ENCODE results near the gene GRXCR1. TPM values are rescaled to one million over a fixed set of nuclear protein-coding genes. Genes with fewer than 3 reads are reported as not detected.

GRXCR1 gene
- total RNA-seq, 4 donors from 2014 or later, result not detected

- DNase-seq (ENCODE audit: low spot score in 2 of 2), result peak in 1 of 2 donors; percentile 51
- intact Hi-C loops (cut with DNase I; ENCODE audit: low total_unique reads), result loop anchor here (5.0 kb wide), 1 partner anchor 298 kb away; no protein-coding TSS in a partner anchor
- no peak overlapping the region for H3K4me3 ChIP-seq (ENCODE audit: low read depth, poor library complexity, severe bottlenecking)
- no peak for TF ChIP-seq POLR2A (IDR thresholded peaks at IDR 0.05)
- peak in 1 of 3 donors; percentile 37 for TF ChIP-seq CTCF (IDR thresholded peaks at IDR 0.05)
- WGBS, 2 donors, result 9 to 12% methylated on average over 3 of the region's 3 CpGs
Measured at GRCh38 chr4:42865572-42866189, 26.8 kb upstream of the GRXCR1 start.

GRCh38 chr4:42871261-42871660 lies 21.3 kb upstream of the GRXCR1 start:
- intact Hi-C loops (cut with DNase I; ENCODE audit: low total_unique reads), result no loop called here
- no peak for DNase-seq (ENCODE audit: low spot score in 2 of 2)
- TF ChIP-seq POLR2A (IDR thresholded peaks at IDR 0.05) (no peak), CTCF (IDR thresholded peaks at IDR 0.05) (no peak)
- H3K4me3 ChIP-seq (ENCODE audit: low read depth, poor library complexity, severe bottlenecking), result no peak overlapping the region
- 27 to 38% methylated on average over 5 of the region's 5 CpGs for WGBS, 2 donors

- TF ChIP-seq CTCF (IDR thresholded peaks at IDR 0.05) (no peak), POLR2A (IDR thresholded peaks at IDR 0.05) (no peak)
- 10 to 14% methylated on average over 2 of the region's 2 CpGs for WGBS, 2 donors
- intact Hi-C loops (cut with DNase I; ENCODE audit: low total_unique reads), result no loop called here
- no peak overlapping the region for H3K4me3 ChIP-seq (ENCODE audit: low read depth, poor library complexity, severe bottlenecking)
- DNase-seq (ENCODE audit: low spot score in 2 of 2), result no peak
Measured at GRCh38 chr4:42871671-42872290, 20.7 kb upstream of the GRXCR1 start.

- intact Hi-C loops (cut with DNase I; ENCODE audit: low total_unique reads), result no loop called here
- WGBS, 2 donors, result 38 to 55% methylated on average over 3 of the region's 3 CpGs
- TF ChIP-seq POLR2A (IDR thresholded peaks at IDR 0.05), result no peak
- no peak for TF ChIP-seq CTCF (IDR thresholded peaks at IDR 0.05)
- no peak for DNase-seq (ENCODE audit: low spot score in 2 of 2)
- no peak overlapping the region for H3K4me3 ChIP-seq (ENCODE audit: low read depth, poor library complexity, severe bottlenecking)
Measured at GRCh38 chr4:42878863-42879262, 13.7 kb upstream of the GRXCR1 start.

GRCh38 chr4:42881253-42881652 lies 11.3 kb upstream of the GRXCR1 start:
- DNase-seq (ENCODE audit: low spot score in 2 of 2), result no peak
- WGBS, 2 donors, result 33 to 36% methylated on average over 2 of the region's 2 CpGs
- intact Hi-C loops (cut with DNase I; ENCODE audit: low total_unique reads), result no loop called here
- no peak for TF ChIP-seq CTCF (IDR thresholded peaks at IDR 0.05)
- no peak for TF ChIP-seq POLR2A (IDR thresholded peaks at IDR 0.05)
- H3K4me3 ChIP-seq (ENCODE audit: low read depth, poor library complexity, severe bottlenecking), result no peak overlapping the region
